Activated CD4-positive, alpha-beta memory T cell treated with anti-CD3 and anti-CD28 coated beads, Interleukin-2, amount 10 ng/mL, durations not matched to agents 7 days and 5 days (primary cell): ENCODE measurements around the gene PHLPP1. TPM values are rescaled to one million over a fixed set of nuclear protein-coding genes. Genes with fewer than 3 reads are reported as not detected.

Experiments used
- CTCF ChIA-PET: fragments of 350-600 bp; sonication (Branson Sonifier 250); formaldehyde crosslinking; loops from one replicate; lab custom pipeline; 2021; ENCODE audit warnings: antibody characterized with exemption, inconsistent platforms; lab: Charles Lee
- POLR2A ChIA-PET: fragments of 350-600 bp; sonication (Branson Sonifier 250); formaldehyde crosslinking; loops from one replicate; lab custom pipeline; 2021; ENCODE audit warnings: antibody characterized with exemption; lab: Charles Lee
- DNase-seq: peaks from one replicate; pipeline ENCODE4 v3.0.0-alpha.2; 2020
- H3K27ac Mint-ChIP-seq: one replicate; pipeline ENCODE4 v1.8.0; 2021; ENCODE audit warnings: mild to moderate bottlenecking, mixed read lengths
- H3K27me3 Mint-ChIP-seq: one replicate; pipeline ENCODE4 v1.8.0; 2021; ENCODE audit warnings: mixed read lengths
- H3K36me3 Mint-ChIP-seq: one replicate; pipeline ENCODE4 v1.8.0; 2021; ENCODE audit warnings: low read depth, mixed read lengths
- H3K4me1 Mint-ChIP-seq: one replicate; pipeline ENCODE4 v1.8.0; 2021; ENCODE audit warnings: mixed read lengths
- H3K4me3 Mint-ChIP-seq: one replicate; pipeline ENCODE4 v1.8.0; 2021; ENCODE audit warnings: mild to moderate bottlenecking, mixed read lengths
- H3K9me3 Mint-ChIP-seq: one replicate; pipeline ENCODE4 v1.8.0; 2021; ENCODE audit warnings: mixed read lengths
- total RNA-seq, 2 experiments: library from RNA; stranded (reverse); gene quantifications; one replicate each; pipeline ENCODE4 v1.2.3, GENCODE V29; 2021

The PHLPP1 gene
- total RNA-seq, 2 experiments from 2014 or later: 8.1 to 8.9 TPM

DNA sequence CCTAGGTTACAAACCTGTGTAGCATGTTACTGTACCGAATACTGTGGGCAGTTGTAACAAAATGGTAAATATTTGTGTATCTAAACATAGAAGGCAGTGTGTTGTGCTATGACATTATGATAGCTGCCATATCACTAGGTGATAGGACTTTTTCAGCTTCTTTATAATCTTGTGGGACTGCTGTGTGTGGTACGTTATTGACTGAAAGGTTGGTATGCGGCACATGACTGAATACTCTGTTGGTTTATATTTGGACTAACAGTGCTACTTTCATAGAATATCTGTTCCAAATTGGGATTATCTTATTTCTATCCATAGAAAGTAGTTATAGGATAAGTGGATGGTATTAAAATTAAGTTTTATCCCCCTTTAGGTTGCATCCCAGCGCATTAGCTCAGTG, 144.7 kb downstream of the PHLPP1 start:
- Mint-ChIP-seq H3K36me3 (no peaks in the 10 kb centered on the region), H3K27me3 (no peaks in the 10 kb centered on the region), H3K4me3 (no peak overlapping the region), H3K9me3 (no peaks in the 10 kb centered on the region), H3K4me1 (peaks cover 26% of the 10 kb centered on the region), H3K27ac (no peak overlapping the region)
- ChIA-PET CTCF (no interaction called here), POLR2A (no interaction called here)
- DNase-seq: no peak

DNA sequence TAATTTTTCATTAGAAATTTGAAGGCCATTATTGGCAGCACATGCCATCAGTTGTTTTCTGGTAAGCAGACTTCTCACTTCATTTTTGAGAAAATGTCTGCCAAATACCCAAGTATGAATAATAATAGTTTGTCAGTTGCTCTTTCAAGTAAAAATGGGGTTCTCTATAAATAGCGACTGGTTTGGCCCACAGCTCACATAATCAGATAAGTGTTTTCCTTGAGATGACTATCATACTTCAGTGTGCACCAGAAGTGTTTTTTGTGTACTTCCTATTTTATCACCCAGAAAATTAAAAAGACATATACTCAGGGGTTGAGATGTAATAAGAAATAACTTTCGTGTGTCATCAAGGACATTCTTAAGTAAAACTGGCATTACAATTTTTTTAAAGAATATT, 147.1 kb downstream of the PHLPP1 start:
- H3K4me1 Mint-ChIP-seq: peaks cover 23% of the 10 kb centered on the region
- POLR2A ChIA-PET: no interaction called here
- no peaks in the 10 kb centered on the region for H3K36me3 Mint-ChIP-seq
- H3K9me3 Mint-ChIP-seq: no peaks in the 10 kb centered on the region
- H3K27me3 Mint-ChIP-seq: no peaks in the 10 kb centered on the region
- CTCF ChIA-PET: no interaction called here
- no peak for DNase-seq
- H3K4me3 Mint-ChIP-seq: no peak overlapping the region
- H3K27ac Mint-ChIP-seq: no peak overlapping the region

DNA sequence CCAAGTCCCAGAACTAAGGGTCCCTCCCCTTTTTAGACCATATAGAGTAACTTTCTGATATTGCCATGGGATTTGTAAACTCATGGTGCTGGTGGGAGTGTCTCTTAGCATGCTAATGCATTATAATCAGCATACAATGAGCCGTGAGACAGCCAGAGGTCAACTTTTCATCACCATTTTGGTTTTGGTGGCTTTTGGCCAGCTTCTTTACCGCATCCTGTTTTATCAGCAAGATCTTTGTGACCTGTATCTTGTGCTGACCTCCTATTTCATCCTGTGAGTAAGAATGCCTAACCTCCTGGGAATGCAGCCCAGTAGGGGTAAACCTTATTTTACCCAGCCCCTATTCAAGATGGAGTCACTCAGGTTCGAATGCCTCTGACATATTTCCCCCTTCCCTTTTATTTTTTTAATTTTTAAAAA, 148.2 kb downstream of the PHLPP1 start:
- H3K4me1 Mint-ChIP-seq: peaks cover 16% of the 10 kb centered on the region
- no peaks in the 10 kb centered on the region for H3K36me3 Mint-ChIP-seq
- H3K27me3 Mint-ChIP-seq: no peaks in the 10 kb centered on the region
- no peak for DNase-seq
- no peak overlapping the region for H3K27ac Mint-ChIP-seq
- ChIA-PET POLR2A (no interaction called here), CTCF (interaction anchor here (2.4 kb wide), 1 partner anchor 94 kb away, joined by 5 read pairs; no protein-coding TSS in a partner anchor)
- H3K4me3 Mint-ChIP-seq: no peak overlapping the region
- no peaks in the 10 kb centered on the region for H3K9me3 Mint-ChIP-seq

DNA sequence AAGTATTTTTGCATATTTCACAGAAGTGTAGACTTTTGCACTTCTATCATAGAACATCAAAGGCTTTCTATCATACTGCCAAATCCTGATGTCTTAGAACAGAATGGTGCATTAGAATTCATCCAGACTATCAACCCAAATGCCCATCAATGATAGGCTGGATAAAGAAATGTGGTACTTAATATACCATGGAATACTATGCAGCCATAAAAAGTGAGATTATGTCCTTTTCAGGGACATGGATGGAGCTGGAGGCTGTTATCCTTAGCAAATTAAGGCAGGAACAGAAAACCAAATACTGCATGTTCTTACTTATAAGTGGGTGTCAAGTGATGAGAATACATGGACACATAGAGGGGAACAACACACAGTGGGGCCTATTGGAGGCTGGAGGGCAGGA, 150.2 kb downstream of the PHLPP1 start:
- CTCF ChIA-PET: interaction anchor here (1.0 to 2.4 kb wide), 2 partner anchors 14 to 92 kb away, joined by 3 to 5 read pairs; no protein-coding TSS in a partner anchor
- no peaks in the 10 kb centered on the region for H3K27me3 Mint-ChIP-seq
- no peaks in the 10 kb centered on the region for H3K36me3 Mint-ChIP-seq
- H3K4me1 Mint-ChIP-seq: peaks cover 29% of the 10 kb centered on the region
- DNase-seq: no peak
- H3K4me3 Mint-ChIP-seq: no peak overlapping the region
- POLR2A ChIA-PET: no interaction called here
- no peaks in the 10 kb centered on the region for H3K9me3 Mint-ChIP-seq
- H3K27ac Mint-ChIP-seq: no peak overlapping the region

DNA sequence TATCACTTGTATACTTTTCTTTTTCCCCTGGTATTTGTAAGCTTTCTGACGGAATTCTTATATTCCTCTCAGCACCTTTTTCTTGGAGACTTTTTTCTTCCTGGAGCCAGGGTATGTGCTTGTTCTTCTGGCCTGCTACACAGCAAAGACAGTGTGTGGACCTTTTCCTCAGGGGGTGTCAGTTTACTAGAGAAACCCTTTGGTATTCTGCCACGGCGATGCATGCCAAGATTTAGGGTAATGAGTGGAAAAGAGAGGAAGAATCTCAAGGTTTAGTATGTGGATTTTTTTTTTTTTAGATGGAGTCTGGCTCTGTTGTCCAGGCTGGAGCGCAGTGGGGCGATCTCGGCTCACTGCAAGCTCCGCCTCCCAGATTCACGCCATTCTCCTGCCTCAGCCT, 152.2 kb downstream of the PHLPP1 start:
- Mint-ChIP-seq H3K4me1 (peaks cover 26% of the 10 kb centered on the region), H3K9me3 (no peaks in the 10 kb centered on the region), H3K4me3 (no peak overlapping the region), H3K27me3 (no peaks in the 10 kb centered on the region), H3K27ac (no peak overlapping the region), H3K36me3 (no peaks in the 10 kb centered on the region)
- ChIA-PET POLR2A (no interaction called here), CTCF (no interaction called here)
- DNase-seq: no peak

DNA sequence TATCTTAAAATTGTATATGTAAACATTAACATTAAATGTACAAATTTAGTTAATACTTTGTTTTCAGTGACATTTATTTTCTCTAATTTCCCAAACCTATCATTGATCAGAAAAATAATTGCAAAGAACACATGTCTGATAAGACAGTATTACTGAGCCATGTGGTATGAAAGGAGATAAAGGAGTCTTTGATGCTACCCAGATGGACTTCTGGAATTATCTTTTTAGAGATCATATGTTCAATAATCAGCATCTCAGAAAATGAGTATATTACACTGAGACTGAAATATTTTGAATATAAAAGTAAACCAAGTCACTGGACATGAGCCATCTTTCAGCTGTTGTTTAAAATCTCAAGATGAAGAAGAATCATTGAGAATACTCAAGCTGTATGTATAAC, 153.3 kb downstream of the PHLPP1 start:
- H3K27me3 Mint-ChIP-seq: no peaks in the 10 kb centered on the region
- ChIA-PET POLR2A (interaction anchor here (1.2 kb wide), 1 partner anchor 26 kb away, joined by 4 read pairs; no protein-coding TSS in a partner anchor), CTCF (interaction anchor here (0.9 kb wide), 1 partner anchor 650 kb away, joined by 3 read pairs; no protein-coding TSS in a partner anchor)
- H3K4me1 Mint-ChIP-seq: peaks cover 16% of the 10 kb centered on the region
- no peak for DNase-seq
- no peak overlapping the region for H3K4me3 Mint-ChIP-seq
- no peaks in the 10 kb centered on the region for H3K9me3 Mint-ChIP-seq
- no peak overlapping the region for H3K27ac Mint-ChIP-seq
- H3K36me3 Mint-ChIP-seq: no peaks in the 10 kb centered on the region

DNA sequence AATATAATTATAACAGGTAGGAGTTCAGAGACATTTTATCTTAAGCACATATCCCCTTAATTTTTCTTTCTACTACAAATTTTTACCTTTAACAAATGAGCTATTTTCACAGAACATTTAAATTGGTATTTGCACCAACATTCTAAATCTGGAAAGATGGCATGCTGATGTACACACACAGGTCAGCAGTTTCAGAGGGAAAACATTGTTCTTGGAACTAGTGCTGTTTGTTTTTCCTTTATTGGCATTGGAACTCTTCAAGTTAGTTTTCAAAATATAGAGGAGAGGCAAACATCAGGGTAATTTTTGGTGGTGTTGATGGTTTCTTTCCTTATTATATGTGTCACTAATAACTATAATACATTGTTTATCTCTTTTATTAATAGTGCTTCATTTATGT, 155.3 kb downstream of the PHLPP1 start:
- no peaks in the 10 kb centered on the region for H3K27me3 Mint-ChIP-seq
- no peak for DNase-seq
- H3K4me3 Mint-ChIP-seq: no peak overlapping the region
- no peak overlapping the region for H3K27ac Mint-ChIP-seq
- H3K36me3 Mint-ChIP-seq: no peaks in the 10 kb centered on the region
- no peaks in the 10 kb centered on the region for H3K9me3 Mint-ChIP-seq
- ChIA-PET POLR2A (no interaction called here), CTCF (no interaction called here)
- peaks cover 17% of the 10 kb centered on the region for H3K4me1 Mint-ChIP-seq

DNA sequence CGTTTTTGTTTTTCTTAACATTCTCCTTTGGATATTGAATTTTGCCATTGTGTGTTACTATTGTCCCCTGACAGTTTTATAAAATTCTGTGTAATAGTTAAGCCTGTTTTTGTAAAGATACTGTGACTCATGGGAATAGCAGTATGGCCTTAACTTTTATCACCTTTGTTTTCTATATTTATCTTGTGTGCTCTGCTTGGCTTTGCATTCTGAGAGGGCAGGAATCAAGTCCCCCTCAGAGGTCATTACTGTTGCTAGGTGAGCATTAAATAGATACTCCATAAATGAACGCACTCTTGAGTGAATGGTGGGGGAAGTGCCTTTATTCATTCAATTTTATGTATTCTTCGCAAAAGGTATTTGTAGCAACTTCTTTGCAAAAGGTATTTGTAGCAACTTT, 160.0 kb downstream of the PHLPP1 start:
- H3K4me1 Mint-ChIP-seq: peaks cover 13% of the 10 kb centered on the region
- no peak overlapping the region for H3K27ac Mint-ChIP-seq
- H3K27me3 Mint-ChIP-seq: no peaks in the 10 kb centered on the region
- ChIA-PET CTCF (no interaction called here), POLR2A (no interaction called here)
- H3K9me3 Mint-ChIP-seq: no peaks in the 10 kb centered on the region
- DNase-seq: no peak
- H3K4me3 Mint-ChIP-seq: no peak overlapping the region
- H3K36me3 Mint-ChIP-seq: no peaks in the 10 kb centered on the region

DNA sequence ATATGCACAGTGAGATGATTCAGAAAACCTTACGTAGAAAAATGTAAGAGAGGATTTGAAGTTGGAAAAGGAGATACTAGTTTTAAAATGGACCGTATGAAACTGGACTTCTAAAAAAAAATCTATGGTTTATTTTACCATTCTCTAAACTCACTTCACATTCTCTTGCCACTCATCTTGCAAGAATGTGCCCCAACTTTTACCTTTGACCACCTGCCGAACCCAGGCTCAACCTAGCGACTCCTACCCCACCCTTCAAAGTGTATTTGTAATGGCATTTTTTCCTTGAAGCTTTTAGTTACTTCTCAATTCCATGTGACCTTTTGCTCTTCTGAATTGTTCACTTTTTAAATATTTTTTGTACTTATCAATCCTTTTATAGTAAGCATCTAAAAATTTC, 160.8 kb downstream of the PHLPP1 start:
- H3K9me3 Mint-ChIP-seq: no peaks in the 10 kb centered on the region
- ChIA-PET CTCF (no interaction called here), POLR2A (no interaction called here)

DNA sequence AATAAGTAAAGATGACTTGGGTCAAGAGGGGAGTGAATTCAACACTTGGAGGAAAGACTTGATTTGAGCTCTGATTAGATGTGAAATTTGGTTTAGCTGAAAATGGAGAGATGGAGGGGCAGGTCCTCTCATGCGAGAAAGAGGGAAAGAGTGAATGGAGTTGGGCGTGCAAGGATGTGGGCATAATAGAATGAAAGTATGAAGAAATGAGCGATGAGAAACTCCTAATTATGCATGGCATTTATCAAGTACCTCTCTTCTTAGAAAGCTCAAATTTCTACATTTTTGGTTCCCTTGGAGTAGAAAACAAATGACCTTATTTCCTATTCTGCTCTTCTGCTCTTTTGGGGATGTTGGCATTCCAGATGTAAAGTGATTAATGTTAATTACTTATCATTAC, 161.5 kb downstream of the PHLPP1 start:
- Mint-ChIP-seq H3K9me3 (no peaks in the 10 kb centered on the region), H3K4me3 (no peak overlapping the region), H3K36me3 (peaks cover 1% of the 10 kb centered on the region), H3K4me1 (peaks cover 19% of the 10 kb centered on the region), H3K27ac (no peak overlapping the region), H3K27me3 (no peaks in the 10 kb centered on the region)
- ChIA-PET CTCF (no interaction called here), POLR2A (no interaction called here)
- no peak for DNase-seq

More for the DNA sequence above, 160.8 kb downstream of the PHLPP1 start:
- no peaks in the 10 kb centered on the region for H3K36me3 Mint-ChIP-seq
- H3K4me1 Mint-ChIP-seq: peaks cover 13% of the 10 kb centered on the region
- H3K27me3 Mint-ChIP-seq: no peaks in the 10 kb centered on the region
- H3K27ac Mint-ChIP-seq: no peak overlapping the region
- no peak for DNase-seq
- H3K4me3 Mint-ChIP-seq: no peak overlapping the region

DNA sequence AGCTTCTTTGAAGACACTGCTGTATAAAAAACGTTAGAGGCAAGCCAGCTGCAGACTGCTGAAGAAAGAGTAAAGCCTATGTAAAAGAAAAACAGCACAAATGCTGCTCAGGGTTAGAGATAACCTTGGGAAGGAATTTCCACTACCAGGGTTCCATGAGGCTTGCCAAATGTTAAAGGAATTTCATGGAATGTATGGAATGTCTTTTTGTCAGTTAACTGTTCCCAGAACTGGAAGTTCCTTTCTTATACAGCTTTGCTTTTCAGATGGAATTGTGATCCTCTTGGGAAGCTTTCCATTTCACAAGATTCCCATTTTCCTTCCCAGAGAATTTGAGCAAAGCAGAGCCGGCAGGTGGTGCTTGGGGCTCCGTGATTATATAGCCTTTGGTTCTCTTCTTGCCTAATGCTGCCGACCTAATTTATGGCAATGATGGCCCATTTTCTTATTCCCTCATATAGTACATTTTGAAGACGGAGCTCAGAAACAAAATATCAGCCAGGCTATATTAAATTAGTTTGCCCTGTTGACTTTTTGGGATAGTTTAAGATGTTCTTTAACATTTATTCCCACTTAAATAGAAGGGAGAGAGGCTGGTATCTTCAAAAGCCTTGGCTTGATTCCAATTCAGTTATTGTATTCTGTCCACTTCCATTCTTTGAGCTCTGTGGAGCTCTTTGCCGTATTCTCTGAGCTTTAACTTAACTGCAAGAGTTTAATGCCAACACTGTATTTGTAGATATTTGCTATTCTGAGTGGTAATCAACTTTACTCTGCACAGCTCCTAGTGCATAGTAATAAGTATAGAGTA, 162.3 kb downstream of the PHLPP1 start:
- POLR2A ChIA-PET: no interaction called here
- H3K27me3 Mint-ChIP-seq: no peaks in the 10 kb centered on the region
- no peak overlapping the region for H3K4me3 Mint-ChIP-seq
- DNase-seq: no peak
- H3K36me3 Mint-ChIP-seq: peaks cover 3% of the 10 kb centered on the region
- H3K4me1 Mint-ChIP-seq: peaks cover 21% of the 10 kb centered on the region
- CTCF ChIA-PET: no interaction called here
- H3K27ac Mint-ChIP-seq: no peak overlapping the region
- no peaks in the 10 kb centered on the region for H3K9me3 Mint-ChIP-seq

DNA sequence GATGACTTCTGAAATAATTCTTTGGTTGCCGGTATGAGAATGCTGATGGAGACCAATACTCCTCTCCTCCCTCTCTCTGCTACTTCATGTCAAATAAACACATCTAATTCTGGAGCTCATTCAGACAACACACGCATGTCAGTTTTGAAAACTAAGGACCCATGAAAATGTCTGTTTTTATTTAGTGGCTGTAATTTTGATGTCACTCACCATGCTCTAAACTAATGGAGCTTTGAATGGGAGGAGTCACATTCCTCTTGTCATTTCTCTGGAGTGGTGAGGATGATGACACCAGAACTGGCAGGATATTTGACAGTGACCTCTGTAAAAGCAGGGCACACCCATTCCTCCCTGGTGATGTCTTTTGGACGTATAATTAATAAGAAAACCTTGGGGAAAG, 163.0 kb downstream of the PHLPP1 start:
- Mint-ChIP-seq H3K9me3 (no peaks in the 10 kb centered on the region), H3K36me3 (peaks cover 3% of the 10 kb centered on the region), H3K4me3 (no peak overlapping the region), H3K27me3 (no peaks in the 10 kb centered on the region), H3K27ac (no peak overlapping the region), H3K4me1 (peaks cover 21% of the 10 kb centered on the region)
- CTCF ChIA-PET: no interaction called here
- POLR2A ChIA-PET: interaction anchor here (0.7 kb wide), 1 partner anchor 95 kb away, joined by 3 read pairs; no protein-coding TSS in a partner anchor
- DNase-seq: no peak

DNA sequence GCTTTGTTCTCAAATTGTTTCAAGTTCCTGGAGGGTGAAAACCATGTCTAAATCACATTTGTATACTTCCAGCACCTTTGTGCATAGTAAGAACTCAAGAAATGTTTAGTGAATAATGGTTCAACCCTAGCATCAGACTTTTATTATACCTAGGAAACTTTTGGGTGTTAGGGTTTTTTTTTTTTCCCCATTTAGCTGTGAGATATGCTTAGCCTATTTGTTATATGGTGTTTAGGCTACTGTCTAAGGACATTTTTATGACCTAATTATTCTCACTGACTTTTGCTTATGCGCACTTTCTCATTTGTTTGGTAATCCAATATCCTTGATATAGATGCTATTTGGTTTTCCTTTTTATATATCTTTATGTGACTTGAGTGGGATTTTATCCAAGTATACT, 164.7 kb downstream of the PHLPP1 start:
- Mint-ChIP-seq H3K4me3 (no peak overlapping the region), H3K4me1 (peaks cover 23% of the 10 kb centered on the region), H3K27me3 (no peaks in the 10 kb centered on the region), H3K27ac (no peak overlapping the region), H3K36me3 (peaks cover 3% of the 10 kb centered on the region), H3K9me3 (no peaks in the 10 kb centered on the region)
- POLR2A ChIA-PET: interaction anchor here (0.6 kb wide), 1 partner anchor 309 kb away, joined by 3 read pairs; no protein-coding TSS in a partner anchor
- CTCF ChIA-PET: no interaction called here
- DNase-seq: no peak
